CD4-positive, CD25-positive, alpha-beta regulatory T cell (primary cell): ENCODE data around the gene MED19. TPM values are rescaled to one million over a fixed set of nuclear protein-coding genes. Genes with fewer than 3 reads are reported as not detected.

Source experiments
- ATAC-seq, 2 donors: fragments of 150-1000 bp; cut with Tn5 transposase; one replicate each; pipeline ENCODE4 v1.10.0; 2021; ENCODE audit warnings: low read depth in 2 of 2, moderate number of reproducible peaks in 2 of 2, moderate library complexity in 1 of 2
- DNase-seq, 3 donors: peaks; one replicate each; pipeline versions ENCODE4 v3.0.0 to v3.0.0-alpha.2; 2012 to 2022; ENCODE audit warnings: mixed read lengths in 1 of 3
- H3K27ac ChIP-seq: one replicate; pipeline ENCODE4 v1.7.0; 2013; ENCODE audit warnings: mild to moderate bottlenecking, low read length; ENCODE audit not compliant: insufficient read depth, poor library complexity, severe bottlenecking
- H3K27me3 ChIP-seq: one replicate; pipeline ENCODE4 v1.7.0; 2013; ENCODE audit warnings: low read length; ENCODE audit not compliant: control insufficient read depth, insufficient read depth
- H3K36me3 ChIP-seq: one replicate; pipeline ENCODE4 v1.7.0; 2013; ENCODE audit warnings: mild to moderate bottlenecking, low read length, moderate library complexity; ENCODE audit not compliant: control insufficient read depth, insufficient read depth
- H3K4me1 ChIP-seq: 2 replicates; pipeline ENCODE4 v1.7.0; 2013; ENCODE audit warnings: mild to moderate bottlenecking, low read length; ENCODE audit not compliant: insufficient read depth, control insufficient read depth, poor library complexity, severe bottlenecking
- H3K4me3 ChIP-seq: one replicate; pipeline ENCODE4 v1.7.0; 2013; ENCODE audit warnings: low read depth, mild to moderate bottlenecking, low read length, moderate library complexity
- H3K9me3 ChIP-seq, 2 experiments: 1 replicate in 1 of 2; 2 replicates in 1 of 2; pipeline ENCODE4 v1.7.0; 2013; ENCODE audit warnings: low read length in 2 of 2, mild to moderate bottlenecking in 1 of 2, moderate library complexity in 1 of 2; ENCODE audit not compliant: control insufficient read depth in 2 of 2
- H3K27ac Mint-ChIP-seq, 3 donors: one replicate each; pipeline ENCODE4 v1.8.0; 2020 to 2022; ENCODE audit warnings: mild to moderate bottlenecking in 3 of 3, mixed read lengths in 3 of 3, moderate library complexity in 2 of 3
- H3K27me3 Mint-ChIP-seq: one replicate; pipeline ENCODE4 v1.8.0; 2022; ENCODE audit warnings: mild to moderate bottlenecking, mixed read lengths
- H3K36me3 Mint-ChIP-seq: one replicate; pipeline ENCODE4 v1.8.0; 2020; ENCODE audit warnings: mixed read lengths
- H3K4me1 Mint-ChIP-seq, 4 donors: one replicate each; pipeline ENCODE4 v1.8.0; 2020 to 2022; ENCODE audit warnings: mixed read lengths in 4 of 4, mild to moderate bottlenecking in 1 of 4
- H3K4me3 Mint-ChIP-seq, 4 donors: one replicate each; pipeline ENCODE4 v1.8.0; 2020 to 2022; ENCODE audit warnings: mild to moderate bottlenecking in 4 of 4, mixed read lengths in 4 of 4, moderate library complexity in 3 of 4
- H3K9me3 Mint-ChIP-seq, 7 donors: one replicate each; pipeline ENCODE4 v1.8.0; 2020 to 2022; ENCODE audit warnings: mixed read lengths in 7 of 7, mild to moderate bottlenecking in 3 of 7, moderate library complexity in 2 of 7
- polyA plus RNA-seq, 4 donors: library from polyadenylated mRNA; unstranded; fragments of 300-500 nt; fragmentation: Illumina TruSeq; gene quantifications; one replicate each; pipeline ENCODE4 v1.2.3, GENCODE V29; 2021
- total RNA-seq: library from RNA; stranded (reverse); gene quantifications from one replicate; pipeline ENCODE4 v1.2.3, GENCODE V29; 2022

The MED19 gene
- 13.7 TPM for total RNA-seq
- polyA plus RNA-seq, result 10 to 100 TPM; 15.3 to 22.6 (median 20.8) TPM

- Histone ChIP-seq H3K27ac (peak within 1 kb of the TSS; percentile 96), H3K4me3 (peak within 1 kb of the TSS; percentile 99), H3K4me1 (peaks cover 35% of the 10 kb centered on the region), H3K27me3 (no peaks in the 10 kb centered on the region), H3K9me3 (no peaks in the 10 kb centered on the region), H3K36me3 (no peaks in the 10 kb centered on the region)
- Mint-ChIP-seq H3K4me3 (peak within 1 kb of the TSS; percentile 89 to 99 (median 96)), H3K36me3 (no peaks in the 10 kb centered on the region), H3K27ac (peak within 1 kb of the TSS; percentile 97 to 98 (median 98)), H3K27me3 (peaks cover 4% of the 10 kb centered on the region), H3K9me3 (no peaks in the 10 kb centered on the region), H3K4me1 (peaks cover 17 to 57% (median 38%) of the 10 kb centered on the region in 4 donors)
- ATAC-seq (peak; percentile 14 to 17), DNase-seq (peak; percentile 79 to 90 (median 80))
Measured at GRCh38 chr11:57711414-57712255, at the start of gene MED19. Gene MED19 (minus strand): TSS chr11:57712215. CDS start chr11:57712179, 36 bp downstream.

- Mint-ChIP-seq H3K27me3 (no peaks in the 10 kb centered on the region), H3K36me3 (peaks cover 4% of the 10 kb centered on the region), H3K4me1 (peaks cover 0 to 3% (median 0%) of the 10 kb centered on the region in 4 donors), H3K4me3 (no peak overlapping the region), H3K27ac (no peak overlapping the region), H3K9me3 (no peaks in the 10 kb centered on the region)
- no peaks in the 10 kb centered on the region for H3K4me1 ChIP-seq
- H3K27ac ChIP-seq, result no peak overlapping the region
- ATAC-seq (no peak), DNase-seq (no peak)
- H3K4me3 ChIP-seq, result no peak overlapping the region
- H3K27me3 ChIP-seq, result no peaks in the 10 kb centered on the region
- no peaks in the 10 kb centered on the region for H3K36me3 ChIP-seq
- H3K9me3 ChIP-seq, result no peaks in the 10 kb centered on the region
Measured at GRCh38 chr11:57758174-57758573, 46.2 kb upstream of the MED19 start.

- no peak overlapping the region for H3K27ac Mint-ChIP-seq
- no peaks in the 10 kb centered on the region for H3K27me3 Mint-ChIP-seq
- H3K9me3 ChIP-seq, result no peaks in the 10 kb centered on the region
- no peaks in the 10 kb centered on the region for H3K9me3 Mint-ChIP-seq
- ATAC-seq (no peak), DNase-seq (no peak)
- H3K36me3 Mint-ChIP-seq, result peaks cover 5% of the 10 kb centered on the region
- H3K27me3 ChIP-seq, result no peaks in the 10 kb centered on the region
- H3K4me1 ChIP-seq, result no peaks in the 10 kb centered on the region
- H3K4me1 Mint-ChIP-seq, result peaks cover 0 to 6% (median 4%) of the 10 kb centered on the region in 4 donors
- no peaks in the 10 kb centered on the region for H3K36me3 ChIP-seq
- H3K27ac ChIP-seq, result no peak overlapping the region
- H3K4me3 Mint-ChIP-seq, result no peak overlapping the region
- H3K4me3 ChIP-seq, result no peak overlapping the region
Measured at GRCh38 chr11:57752954-57753353, 40.9 kb upstream of the MED19 start.

GRCh38 chr11:57751676-57752253, 39.8 kb upstream of the MED19 start, which contains the start of gene BTBD18:
Gene BTBD18 (minus strand): TSS chr11:57751819. CDS start chr11:57751188, 631 bp downstream.
- H3K9me3 Mint-ChIP-seq, result no peaks in the 10 kb centered on the region
- H3K27me3 ChIP-seq, result no peaks in the 10 kb centered on the region
- H3K4me1 Mint-ChIP-seq, result peaks cover 0 to 11% (median 7%) of the 10 kb centered on the region in 4 donors
- H3K27ac ChIP-seq, result no peak within 1 kb of the TSS
- DNase-seq, result peak in 1 of 3 donors; percentile 47
- H3K4me1 ChIP-seq, result no peaks in the 10 kb centered on the region
- peak within 1 kb of the TSS in 1 of 3 donors; percentile 48 for H3K27ac Mint-ChIP-seq
- H3K4me3 Mint-ChIP-seq, result no peak within 1 kb of the TSS
- H3K9me3 ChIP-seq, result no peaks in the 10 kb centered on the region
- H3K36me3 ChIP-seq, result no peaks in the 10 kb centered on the region
- no peak for ATAC-seq
- no peaks in the 10 kb centered on the region for H3K27me3 Mint-ChIP-seq
- no peak within 1 kb of the TSS for H3K4me3 ChIP-seq
- H3K36me3 Mint-ChIP-seq, result peaks cover 9% of the 10 kb centered on the region

GRCh38 chr11:57751176-57751575, 39.2 kb upstream of the MED19 start:
- Mint-ChIP-seq H3K4me3 (no peak overlapping the region), H3K36me3 (peaks cover 9% of the 10 kb centered on the region), H3K27me3 (no peaks in the 10 kb centered on the region), H3K27ac (peak overlapping the region in 1 of 3 donors; percentile 48), H3K9me3 (no peaks in the 10 kb centered on the region), H3K4me1 (peaks cover 0 to 12% (median 7%) of the 10 kb centered on the region in 4 donors)
- Histone ChIP-seq H3K4me1 (no peaks in the 10 kb centered on the region), H3K27ac (no peak overlapping the region), H3K9me3 (no peaks in the 10 kb centered on the region), H3K36me3 (no peaks in the 10 kb centered on the region), H3K27me3 (no peaks in the 10 kb centered on the region), H3K4me3 (no peak overlapping the region)
- ATAC-seq (no peak), DNase-seq (no peak)

GRCh38 chr11:57746920-57747319, 34.9 kb upstream of the MED19 start:
- H3K4me3 Mint-ChIP-seq, result peak overlapping the region in 1 of 4 donors; percentile 49
- H3K27ac Mint-ChIP-seq, result peak overlapping the region in 2 of 3 donors; percentile 3 to 85
- H3K9me3 Mint-ChIP-seq, result no peaks in the 10 kb centered on the region
- no peak overlapping the region for H3K27ac ChIP-seq
- peaks cover 14% of the 10 kb centered on the region for H3K36me3 Mint-ChIP-seq
- H3K9me3 ChIP-seq, result no peaks in the 10 kb centered on the region
- ATAC-seq (no peak), DNase-seq (no peak)
- H3K4me1 ChIP-seq, result peaks cover 12% of the 10 kb centered on the region
- peaks cover 26% of the 10 kb centered on the region for H3K36me3 ChIP-seq
- peaks cover 17 to 39% (median 21%) of the 10 kb centered on the region in 4 donors for H3K4me1 Mint-ChIP-seq
- no peaks in the 10 kb centered on the region for H3K27me3 ChIP-seq
- H3K27me3 Mint-ChIP-seq, result no peaks in the 10 kb centered on the region
- no peak overlapping the region for H3K4me3 ChIP-seq

GRCh38 chr11:57745206-57745605, 33.2 kb upstream of the MED19 start:
- DNase-seq (no peak), ATAC-seq (no peak)
- H3K4me3 ChIP-seq, result no peak overlapping the region
- H3K27ac ChIP-seq, result no peak overlapping the region
- Mint-ChIP-seq H3K4me1 (peaks cover 17 to 47% (median 26%) of the 10 kb centered on the region in 4 donors), H3K27me3 (peaks cover 4% of the 10 kb centered on the region), H3K9me3 (no peaks in the 10 kb centered on the region), H3K4me3 (peak overlapping the region in 2 of 4 donors; percentile 35 to 58), H3K27ac (peak overlapping the region in 2 of 3 donors; percentile 52 to 74), H3K36me3 (peaks cover 11% of the 10 kb centered on the region)
- H3K9me3 ChIP-seq, result no peaks in the 10 kb centered on the region
- H3K36me3 ChIP-seq, result peaks cover 26% of the 10 kb centered on the region
- H3K4me1 ChIP-seq, result peaks cover 19% of the 10 kb centered on the region
- H3K27me3 ChIP-seq, result no peaks in the 10 kb centered on the region
